ENCODE data around the gene NPTN.

The NPTN gene

DNA sequence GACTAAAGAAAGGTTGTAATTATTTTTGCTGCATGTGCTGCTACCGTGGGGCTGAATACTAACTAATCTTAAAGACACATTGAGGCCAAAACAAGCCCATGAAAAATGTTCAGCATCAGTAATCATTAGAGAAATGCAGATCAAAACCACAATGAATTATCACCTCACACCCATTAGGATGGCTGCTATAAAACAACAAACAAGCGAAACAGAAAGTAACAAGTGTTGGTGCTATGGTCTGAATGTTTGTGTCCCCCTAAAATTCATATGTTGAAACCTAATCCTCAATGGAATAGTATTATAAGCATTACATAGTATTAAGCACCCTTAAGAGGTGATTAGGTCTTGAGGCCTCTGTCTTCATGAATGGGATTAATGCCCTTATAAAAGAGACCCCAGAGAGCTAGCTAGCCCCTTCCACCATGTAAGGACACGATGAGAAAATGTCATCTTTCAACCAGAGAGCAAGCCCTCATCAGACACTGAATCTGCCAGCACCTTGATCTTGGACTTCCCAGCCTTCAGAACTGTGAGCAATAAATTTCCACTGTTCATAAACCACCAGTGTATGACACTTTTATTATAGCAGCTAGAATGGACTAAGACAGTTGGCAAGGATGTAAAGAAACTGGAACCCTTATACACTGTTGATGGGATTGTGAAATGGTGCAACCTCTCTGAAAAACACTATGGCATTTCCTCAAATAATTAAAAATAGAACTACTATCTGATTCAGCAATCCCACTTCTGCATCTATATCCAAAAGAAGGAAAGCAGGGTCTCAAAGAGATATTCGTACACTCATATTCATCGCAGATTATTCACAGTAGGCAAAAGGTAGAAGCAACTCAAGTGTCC lies 114.1 kb downstream of the NPTN start:
- DNase-seq (ENCODE audit: low spot score), result no peak
- TF ChIP-seq, protein P1, sequence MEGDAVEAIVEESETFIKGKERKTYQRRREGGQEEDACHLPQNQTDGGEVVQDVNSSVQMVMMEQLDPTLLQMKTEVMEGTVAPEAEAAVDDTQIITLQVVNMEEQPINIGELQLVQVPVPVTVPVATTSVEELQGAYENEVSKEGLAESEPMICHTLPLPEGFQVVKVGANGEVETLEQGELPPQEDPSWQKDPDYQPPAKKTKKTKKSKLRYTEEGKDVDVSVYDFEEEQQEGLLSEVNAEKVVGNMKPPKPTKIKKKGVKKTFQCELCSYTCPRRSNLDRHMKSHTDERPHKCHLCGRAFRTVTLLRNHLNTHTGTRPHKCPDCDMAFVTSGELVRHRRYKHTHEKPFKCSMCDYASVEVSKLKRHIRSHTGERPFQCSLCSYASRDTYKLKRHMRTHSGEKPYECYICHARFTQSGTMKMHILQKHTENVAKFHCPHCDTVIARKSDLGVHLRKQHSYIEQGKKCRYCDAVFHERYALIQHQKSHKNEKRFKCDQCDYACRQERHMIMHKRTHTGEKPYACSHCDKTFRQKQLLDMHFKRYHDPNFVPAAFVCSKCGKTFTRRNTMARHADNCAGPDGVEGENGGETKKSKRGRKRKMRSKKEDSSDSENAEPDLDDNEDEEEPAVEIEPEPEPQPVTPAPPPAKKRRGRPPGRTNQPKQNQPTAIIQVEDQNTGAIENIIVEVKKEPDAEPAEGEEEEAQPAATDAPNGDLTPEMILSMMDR (IDR thresholded peaks at IDR 0.05; ENCODE audit: borderline replicate concordance, control extremely low read depth, extremely low read depth, insufficient read depth, missing control alignments), result no peak
- in situ Hi-C loops (cut with MboI; ENCODE audit: low sequenced_read_pairs, unreplicated experiment), result no loop called here

DNA sequence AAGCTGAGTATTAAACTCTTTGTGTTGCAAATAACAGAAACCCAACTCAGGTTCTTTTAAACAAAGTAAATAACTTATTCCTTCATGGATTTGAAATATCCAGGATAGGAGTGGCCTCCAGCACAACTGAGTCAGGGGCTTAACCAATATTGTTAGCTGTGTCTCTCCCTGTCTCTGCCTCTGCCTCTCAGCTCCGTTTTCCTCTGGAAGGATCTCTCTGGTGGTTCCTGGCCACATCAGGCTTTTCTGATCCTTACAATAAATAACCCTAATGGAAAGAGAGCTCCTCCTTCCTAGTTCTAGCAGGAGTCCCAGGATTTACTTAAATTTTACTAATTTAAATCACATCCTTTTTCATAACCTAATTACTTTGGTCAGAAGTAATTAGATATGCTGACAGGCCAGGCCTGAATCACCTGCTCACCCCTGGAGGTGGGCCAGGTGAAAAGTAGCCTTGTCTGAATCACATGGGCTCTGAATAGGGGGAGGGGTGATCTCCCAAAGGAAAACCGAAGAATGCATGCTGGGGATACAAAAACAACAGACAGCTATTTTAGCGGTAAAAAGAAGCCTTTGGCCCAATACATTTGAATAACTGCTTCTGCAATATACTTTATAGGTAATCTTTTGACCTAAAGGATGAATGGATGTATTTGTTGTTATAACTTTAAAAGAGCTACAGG lies 114.9 kb downstream of the NPTN start:
- no peak for DNase-seq (ENCODE audit: low spot score)
- TF ChIP-seq, protein P1 (IDR thresholded peaks at IDR 0.05; ENCODE audit: borderline replicate concordance, control extremely low read depth, extremely low read depth, insufficient read depth, missing control alignments), result no peak
- in situ Hi-C loops (cut with MboI; ENCODE audit: low sequenced_read_pairs, unreplicated experiment), result no loop called here

- DNase-seq (ENCODE audit: low spot score), result no peak
- TF ChIP-seq, protein P1 (IDR thresholded peaks at IDR 0.05; ENCODE audit: borderline replicate concordance, control extremely low read depth, extremely low read depth, insufficient read depth, missing control alignments), result no peak
- in situ Hi-C loops (cut with MboI; ENCODE audit: low sequenced_read_pairs, unreplicated experiment), result no loop called here
Observed at GRCh38 chr15:73517566-73517965, 115.6 kb downstream of the NPTN start.

- no peak for DNase-seq (ENCODE audit: low spot score)
- TF ChIP-seq, protein P1 (IDR thresholded peaks at IDR 0.05; ENCODE audit: borderline replicate concordance, control extremely low read depth, extremely low read depth, insufficient read depth, missing control alignments), result no peak
- in situ Hi-C loops (cut with MboI; ENCODE audit: low sequenced_read_pairs, unreplicated experiment), result no loop called here
Observed at GRCh38 chr15:73515527-73515926, 117.7 kb downstream of the NPTN start.
